Mesenchymal stem cell (in vitro differentiated cells and primary cell): ENCODE measurements around the gene USP15.

Experiments
- DNase-seq: peaks from one replicate; pipeline ENCODE4 v3.0.0-alpha.2; 2013
- H2AFZ ChIP-seq: one replicate; pipeline ENCODE4 v1.6.1; 2013; ENCODE audit warnings: low read depth, mild to moderate bottlenecking, control low read depth, inconsistent platforms, low read length, moderate library complexity
- H2AK5ac ChIP-seq: 2 replicates; pipeline ENCODE4 v1.6.1; 2013; ENCODE audit warnings: low read length, moderate library complexity, mild to moderate bottlenecking, inconsistent platforms; ENCODE audit not compliant: severe bottlenecking
- H2BK120ac ChIP-seq: one replicate; pipeline ENCODE4 v1.6.1; 2013; ENCODE audit warnings: low read depth, mild to moderate bottlenecking, inconsistent platforms, low read length, moderate library complexity
- H2BK12ac ChIP-seq, 2 experiments: one replicate each; pipeline ENCODE4 v1.6.1; 2013; ENCODE audit warnings: inconsistent platforms in 2 of 2, low read length in 2 of 2, mild to moderate bottlenecking in 2 of 2, moderate library complexity in 2 of 2, control low read depth in 1 of 2
- H2BK15ac ChIP-seq: one replicate; pipeline ENCODE4 v1.6.1; 2013; ENCODE audit warnings: mild to moderate bottlenecking, low read depth, inconsistent platforms; ENCODE audit not compliant: poor library complexity, severe bottlenecking
- H2BK5ac ChIP-seq: 2 replicates; pipeline ENCODE4 v1.6.1; 2013; ENCODE audit warnings: low read depth, mild to moderate bottlenecking, low read length, control low read depth, inconsistent platforms; ENCODE audit not compliant: poor library complexity, severe bottlenecking
- H3K14ac ChIP-seq, 2 experiments: one replicate each; pipeline ENCODE4 v1.6.1; 2013; ENCODE audit warnings: inconsistent platforms in 2 of 2, low read length in 2 of 2, control low read depth in 1 of 2, mild to moderate bottlenecking in 1 of 2, moderate library complexity in 1 of 2
- H3K18ac ChIP-seq, 2 experiments: one replicate each; pipeline ENCODE4 v1.6.1; 2013; ENCODE audit warnings: inconsistent platforms in 2 of 2, low read length in 2 of 2, control low read depth in 1 of 2, low read depth in 1 of 2, mild to moderate bottlenecking in 1 of 2
- H3K23ac ChIP-seq, 2 experiments: one replicate each; pipeline ENCODE4 v1.6.1; 2013; ENCODE audit warnings: inconsistent platforms in 2 of 2, low read length in 2 of 2, mild to moderate bottlenecking in 2 of 2, moderate library complexity in 2 of 2, control low read depth in 1 of 2
- H3K27ac ChIP-seq: 2 replicates; pipeline ENCODE4 v1.5.1; 2013; ENCODE audit warnings: mild to moderate bottlenecking, moderate library complexity, low read length, control low read depth, inconsistent platforms; ENCODE audit not compliant: poor library complexity, severe bottlenecking
- H3K27me3 ChIP-seq, 2 experiments: 2 replicates each; pipeline versions ENCODE4 v1.6.1 to v1.7.0; 2013; ENCODE audit warnings: low read length in 2 of 2, mild to moderate bottlenecking in 2 of 2, moderate library complexity in 2 of 2, control low read depth in 1 of 2, inconsistent platforms in 1 of 2; ENCODE audit not compliant: control insufficient read depth in 1 of 2, insufficient read depth in 1 of 2
- H3K36me3 ChIP-seq, 2 experiments: 2 replicates each; pipeline versions ENCODE4 v1.6.1 to v1.7.0; 2013; ENCODE audit warnings: low read length in 2 of 2, control low read depth in 1 of 2, inconsistent platforms in 1 of 2, low read depth in 1 of 2, mild to moderate bottlenecking in 1 of 2; ENCODE audit not compliant: insufficient read depth in 2 of 2, control insufficient read depth in 1 of 2
- H3K4ac ChIP-seq, 2 experiments: one replicate each; pipeline ENCODE4 v1.6.1; 2013; ENCODE audit warnings: inconsistent platforms in 2 of 2, low read length in 2 of 2, mild to moderate bottlenecking in 2 of 2, moderate library complexity in 2 of 2, control low read depth in 1 of 2, low read depth in 1 of 2
- H3K4me1 ChIP-seq: 2 replicates; pipeline ENCODE4 v1.6.1; 2013; ENCODE audit warnings: low read depth, low read length, control low read depth; ENCODE audit not compliant: control insufficient read depth, insufficient read depth
- H3K4me2 ChIP-seq: 2 replicates; pipeline ENCODE4 v1.6.1; 2013; ENCODE audit warnings: low read length, mild to moderate bottlenecking, inconsistent platforms; ENCODE audit not compliant: poor library complexity, severe bottlenecking
- H3K4me3 ChIP-seq, 2 experiments: 2 replicates each; pipeline versions ENCODE4 v1.5.1 to v1.7.0; 2013; ENCODE audit warnings: low read length in 2 of 2, mild to moderate bottlenecking in 2 of 2, control low read depth in 1 of 2, low read depth in 1 of 2; ENCODE audit not compliant: insufficient read depth in 1 of 2
- H3K79me1 ChIP-seq: replicated peaks from 2 replicates; pipeline ENCODE4 v1.6.1; 2013; ENCODE audit warnings: mild to moderate bottlenecking, control low read depth, low read length, inconsistent platforms; ENCODE audit not compliant: poor library complexity, severe bottlenecking
- H3K9ac ChIP-seq: 2 replicates; pipeline ENCODE4 v1.7.0; 2013; ENCODE audit warnings: mild to moderate bottlenecking, low read length, moderate library complexity
- H3K9me3 ChIP-seq: 2 replicates; pipeline ENCODE4 v1.7.0; 2013; ENCODE audit warnings: mild to moderate bottlenecking, low read length; ENCODE audit not compliant: control insufficient read depth
- H4K8ac ChIP-seq: one replicate; pipeline ENCODE4 v1.6.1; 2013; ENCODE audit warnings: inconsistent platforms, mild to moderate bottlenecking, low read length, moderate library complexity
- H4K91ac ChIP-seq: one replicate; pipeline ENCODE4 v1.6.1; 2013; ENCODE audit warnings: mild to moderate bottlenecking, low read length, inconsistent platforms
- WGBS: methylation state at CpG from one replicate; pipeline ENCODE4 v1.1.7; 2013; ENCODE audit warnings: mixed read lengths; 5-methylcytosine and 5-hydroxymethylcytosine counted together

USP15 gene

GRCh38 chr12:62288328-62288727 is 28.1 kb downstream of the USP15 start:
- H3K4me2 ChIP-seq = no peak overlapping the region
- H3K27ac ChIP-seq = no peak overlapping the region
- H3K4ac ChIP-seq = no peak overlapping the region
- no peaks in the 10 kb centered on the region for H3K36me3 ChIP-seq
- H3K27me3 ChIP-seq = no peaks in the 10 kb centered on the region
- no peak overlapping the region for H2AK5ac ChIP-seq
- H3K18ac ChIP-seq = no peak overlapping the region
- H3K9ac ChIP-seq = no peak overlapping the region
- H3K9me3 ChIP-seq = peaks cover 27% of the 10 kb centered on the region
- DNase-seq = no peak
- no peak overlapping the region for H4K8ac ChIP-seq
- no peak overlapping the region for H2BK15ac ChIP-seq
- no peak overlapping the region for H2AFZ ChIP-seq
- H2BK5ac ChIP-seq = no peak overlapping the region
- no peak overlapping the region for H4K91ac ChIP-seq
- no peak overlapping the region for H3K23ac ChIP-seq
- no peak overlapping the region for H2BK12ac ChIP-seq
- no peak overlapping the region for H2BK120ac ChIP-seq
- peaks cover 11% of the 10 kb centered on the region for H3K4me1 ChIP-seq
- 98% methylated on average over 5 of the region's 5 CpGs for WGBS
- H3K4me3 ChIP-seq = no peak overlapping the region
- no peaks in the 10 kb centered on the region for H3K79me1 ChIP-seq
- no peak overlapping the region for H3K14ac ChIP-seq

- WGBS = 91% methylated on average over 1 of the region's 1 CpG
- Histone ChIP-seq H2BK15ac (no peak overlapping the region), H3K4me3 (no peak overlapping the region), H3K23ac (no peak overlapping the region), H3K18ac (no peak overlapping the region), H2AK5ac (no peak overlapping the region), H3K14ac (no peak overlapping the region), H3K36me3 (peaks cover 0 to 17% of the 10 kb centered on the region in 2 experiments), H3K4ac (no peak overlapping the region), H3K79me1 (peaks cover 4% of the 10 kb centered on the region), H3K9me3 (peaks cover 25% of the 10 kb centered on the region), H3K9ac (no peak overlapping the region), H3K4me2 (no peak overlapping the region), H2AFZ (no peak overlapping the region), H3K4me1 (peaks cover 11% of the 10 kb centered on the region), H2BK120ac (no peak overlapping the region), H2BK5ac (no peak overlapping the region), H3K27ac (no peak overlapping the region), H4K91ac (no peak overlapping the region), H2BK12ac (no peak overlapping the region), H4K8ac (no peak overlapping the region), H3K27me3 (no peaks in the 10 kb centered on the region)
- DNase-seq = no peak
These were observed 30.6 kb downstream of the USP15 start for GRCh38 chr12:62290846-62291245.

- Histone ChIP-seq H3K4ac (no peak overlapping the region), H2AFZ (no peak overlapping the region), H3K14ac (no peak overlapping the region), H4K91ac (no peak overlapping the region), H4K8ac (no peak overlapping the region), H2BK5ac (no peak overlapping the region), H3K36me3 (peaks cover 5 to 30% of the 10 kb centered on the region in 2 experiments), H3K4me1 (peaks cover 11% of the 10 kb centered on the region), H3K4me3 (no peak overlapping the region), H3K18ac (no peak overlapping the region), H2BK15ac (no peak overlapping the region), H2AK5ac (no peak overlapping the region), H3K79me1 (peaks cover 13% of the 10 kb centered on the region), H3K4me2 (no peak overlapping the region), H3K23ac (no peak overlapping the region), H2BK120ac (no peak overlapping the region), H3K9me3 (peaks cover 25% of the 10 kb centered on the region), H3K9ac (no peak overlapping the region), H3K27ac (no peak overlapping the region), H3K27me3 (no peaks in the 10 kb centered on the region), H2BK12ac (no peak overlapping the region)
- peak; percentile 23 for DNase-seq
- 67% methylated on average over 2 of the region's 2 CpGs for WGBS
These were observed 31.9 kb downstream of the USP15 start for GRCh38 chr12:62291864-62292760.

GRCh38 chr12:62292761-62293344 is 32.6 kb downstream of the USP15 start:
- Histone ChIP-seq H4K8ac (no peak overlapping the region), H3K36me3 (peaks cover 7 to 36% of the 10 kb centered on the region in 2 experiments), H2BK120ac (no peak overlapping the region), H3K23ac (no peak overlapping the region), H3K27me3 (no peaks in the 10 kb centered on the region), H3K4ac (no peak overlapping the region), H2AFZ (no peak overlapping the region), H3K4me3 (no peak overlapping the region), H3K27ac (no peak overlapping the region), H3K9me3 (peaks cover 25% of the 10 kb centered on the region), H2AK5ac (no peak overlapping the region), H3K18ac (no peak overlapping the region), H3K4me2 (no peak overlapping the region), H4K91ac (no peak overlapping the region), H3K79me1 (peaks cover 15% of the 10 kb centered on the region), H2BK5ac (no peak overlapping the region), H2BK15ac (no peak overlapping the region), H3K4me1 (peaks cover 11% of the 10 kb centered on the region), H2BK12ac (no peak overlapping the region), H3K9ac (no peak overlapping the region), H3K14ac (no peak overlapping the region)
- whole genome bisulfite sequencing = 88% methylated on average over 6 of the region's 6 CpGs
- DNase-seq = peak; percentile 21
